ENCODE data around the gene TM4SF20.
A peak's percentile ranks its signal among the peaks of the same experiment; 100 is the strongest.

The TM4SF20 gene

GRCh38 chr2:227411990-227412350, 32.9 kb upstream of the TM4SF20 start:
- WGBS (ENCODE audit: insufficient coverage, insufficient read length) = no CpG with 5 or more reads among the region's 3 CpGs
- no peaks in the 10 kb centered on the region for H3K36me3 ChIP-seq (ENCODE audit: control insufficient read depth, insufficient read depth, low read length)
- H3K4me1 ChIP-seq (ENCODE audit: control insufficient read depth, insufficient read depth, low read length) = peaks cover 1% of the 10 kb centered on the region; the same call in 1 of the 2 replicates
- H3K4me3 ChIP-seq (ENCODE audit: low read length) = no peak overlapping the region
- no peak for DNase-seq (ENCODE audit: low read depth, low spot score)
- no peak overlapping the region for H3K27ac ChIP-seq (ENCODE audit: low read length)
- no peaks in the 10 kb centered on the region for H3K27me3 ChIP-seq (ENCODE audit: control insufficient read depth, insufficient read depth, low read length)
- no peaks in the 10 kb centered on the region for H3K9me3 ChIP-seq (ENCODE audit: control insufficient read depth, insufficient read depth, low read length)

- Histone ChIP-seq H3K36me3 (ENCODE audit: control insufficient read depth, insufficient read depth, low read length) (no peaks in the 10 kb centered on the region), H3K27ac (ENCODE audit: low read length) (no peak overlapping the region), H3K4me1 (ENCODE audit: control insufficient read depth, insufficient read depth, low read length) (peaks cover 1% of the 10 kb centered on the region; the same call in 1 of the 2 replicates), H3K4me3 (ENCODE audit: low read length) (no peak overlapping the region), H3K9me3 (ENCODE audit: control insufficient read depth, insufficient read depth, low read length) (no peaks in the 10 kb centered on the region), H3K27me3 (ENCODE audit: control insufficient read depth, insufficient read depth, low read length) (no peaks in the 10 kb centered on the region)
- no CpG with 5 or more reads among the region's 9 CpGs for WGBS (ENCODE audit: insufficient coverage, insufficient read length)
- DNase-seq (ENCODE audit: low read depth, low spot score) = no peak
These were observed 32.3 kb upstream of the TM4SF20 start for GRCh38 chr2:227411320-227411989.

DNA sequence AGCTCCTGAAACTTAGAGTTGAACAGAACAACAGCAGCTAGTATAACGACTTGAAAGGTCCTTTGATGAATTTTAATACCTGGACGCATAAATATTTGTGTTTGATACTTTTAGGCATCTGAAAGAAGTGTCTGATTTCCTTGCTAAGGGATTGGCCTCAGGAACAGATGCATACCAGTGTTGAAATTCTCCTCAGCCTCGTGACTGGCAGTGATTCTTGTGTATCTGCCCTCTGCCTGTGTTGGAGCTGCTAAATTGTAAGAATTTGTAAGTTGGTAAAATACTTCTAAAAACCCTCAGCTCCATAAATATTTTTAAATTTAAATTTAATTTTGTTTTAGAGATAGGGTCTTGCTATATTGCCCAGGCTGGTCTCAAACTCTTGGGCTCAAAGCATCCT, 31.1 kb upstream of the TM4SF20 start:
- H3K4me3 ChIP-seq (ENCODE audit: low read length) = no peak overlapping the region
- no peaks in the 10 kb centered on the region for H3K27me3 ChIP-seq (ENCODE audit: control insufficient read depth, insufficient read depth, low read length)
- no peaks in the 10 kb centered on the region for H3K4me1 ChIP-seq (ENCODE audit: control insufficient read depth, insufficient read depth, low read length)
- no peak for DNase-seq (ENCODE audit: low read depth, low spot score)
- H3K36me3 ChIP-seq (ENCODE audit: control insufficient read depth, insufficient read depth, low read length) = no peaks in the 10 kb centered on the region
- H3K9me3 ChIP-seq (ENCODE audit: control insufficient read depth, insufficient read depth, low read length) = no peaks in the 10 kb centered on the region
- WGBS (ENCODE audit: insufficient coverage, insufficient read length) = no CpG with 5 or more reads among the region's 3 CpGs
- no peak overlapping the region for H3K27ac ChIP-seq (ENCODE audit: low read length)

DNA sequence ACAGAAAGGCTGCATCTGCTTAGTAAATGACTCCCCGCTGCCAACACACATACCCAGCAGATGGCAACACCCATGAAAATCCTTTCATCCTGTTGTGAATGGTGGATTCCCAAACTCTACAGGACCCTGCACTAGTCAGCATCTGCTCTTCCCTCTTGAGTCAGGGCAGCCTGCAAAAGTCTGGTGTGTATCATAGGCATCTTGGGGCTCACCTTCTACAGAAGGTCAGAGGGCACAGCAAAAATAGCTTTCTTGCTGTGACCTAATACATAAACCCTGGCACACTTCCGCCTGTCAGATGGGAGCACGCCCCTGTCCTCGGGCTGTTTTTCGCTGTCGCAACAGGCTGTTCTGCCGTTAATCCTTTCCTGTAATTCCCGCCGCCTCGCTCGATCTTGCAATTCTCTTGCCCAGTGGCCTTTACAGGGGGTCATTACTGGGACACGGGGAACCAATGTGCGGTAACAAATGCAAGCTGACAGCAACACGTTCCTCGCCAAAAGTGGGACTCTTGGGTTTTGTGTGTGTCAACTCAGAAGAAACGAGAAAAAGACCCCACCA, 28.6 kb upstream of the TM4SF20 start:
- H3K27ac ChIP-seq (ENCODE audit: low read length) = no peak overlapping the region
- H3K4me1 ChIP-seq (ENCODE audit: control insufficient read depth, insufficient read depth, low read length) = no peaks in the 10 kb centered on the region
- no peaks in the 10 kb centered on the region for H3K9me3 ChIP-seq (ENCODE audit: control insufficient read depth, insufficient read depth, low read length)
- WGBS (ENCODE audit: insufficient coverage, insufficient read length) = no CpG with 5 or more reads among the region's 16 CpGs
- no peaks in the 10 kb centered on the region for H3K36me3 ChIP-seq (ENCODE audit: control insufficient read depth, insufficient read depth, low read length)
- no peak overlapping the region for H3K4me3 ChIP-seq (ENCODE audit: low read length)
- DNase-seq (ENCODE audit: low read depth, low spot score) = no peak
- no peaks in the 10 kb centered on the region for H3K27me3 ChIP-seq (ENCODE audit: control insufficient read depth, insufficient read depth, low read length)

GRCh38 chr2:227406177-227407031, 27.3 kb upstream of the TM4SF20 start:
- DNase-seq (ENCODE audit: low read depth, low spot score) = peak; percentile 64
- Histone ChIP-seq H3K27ac (ENCODE audit: low read length) (no peak overlapping the region), H3K27me3 (ENCODE audit: control insufficient read depth, insufficient read depth, low read length) (no peaks in the 10 kb centered on the region), H3K4me1 (ENCODE audit: control insufficient read depth, insufficient read depth, low read length) (no peaks in the 10 kb centered on the region), H3K36me3 (ENCODE audit: control insufficient read depth, insufficient read depth, low read length) (no peaks in the 10 kb centered on the region), H3K9me3 (ENCODE audit: control insufficient read depth, insufficient read depth, low read length) (no peaks in the 10 kb centered on the region), H3K4me3 (ENCODE audit: low read length) (no peak overlapping the region)
- WGBS (ENCODE audit: insufficient coverage, insufficient read length) = no CpG with 5 or more reads among the region's 7 CpGs

- WGBS (ENCODE audit: insufficient coverage, insufficient read length) = no CpG with 5 or more reads among the region's 4 CpGs
- DNase-seq (ENCODE audit: low read depth, low spot score) = no peak
These were observed 25.6 kb upstream of the TM4SF20 start for GRCh38 chr2:227404585-227405271.

GRCh38 chr2:227402959-227403358, 23.9 kb upstream of the TM4SF20 start:
- H3K4me1 ChIP-seq (ENCODE audit: control insufficient read depth, insufficient read depth, low read length) = no peaks in the 10 kb centered on the region
- H3K27me3 ChIP-seq (ENCODE audit: control insufficient read depth, insufficient read depth, low read length) = no peaks in the 10 kb centered on the region
- H3K9me3 ChIP-seq (ENCODE audit: control insufficient read depth, insufficient read depth, low read length) = no peaks in the 10 kb centered on the region
- no CpG with 5 or more reads among the region's 4 CpGs for WGBS (ENCODE audit: insufficient coverage, insufficient read length)
- H3K27ac ChIP-seq (ENCODE audit: low read length) = no peak overlapping the region
- no peak for DNase-seq (ENCODE audit: low read depth, low spot score)
- H3K4me3 ChIP-seq (ENCODE audit: low read length) = no peak overlapping the region
- H3K36me3 ChIP-seq (ENCODE audit: control insufficient read depth, insufficient read depth, low read length) = no peaks in the 10 kb centered on the region

More at GRCh38 chr2:227404585-227405271, 25.6 kb upstream of the TM4SF20 start:
- Histone ChIP-seq H3K36me3 (ENCODE audit: control insufficient read depth, insufficient read depth, low read length) (no peaks in the 10 kb centered on the region), H3K4me3 (ENCODE audit: low read length) (no peak overlapping the region), H3K4me1 (ENCODE audit: control insufficient read depth, insufficient read depth, low read length) (no peaks in the 10 kb centered on the region), H3K27me3 (ENCODE audit: control insufficient read depth, insufficient read depth, low read length) (no peaks in the 10 kb centered on the region), H3K27ac (ENCODE audit: low read length) (no peak overlapping the region), H3K9me3 (ENCODE audit: control insufficient read depth, insufficient read depth, low read length) (no peaks in the 10 kb centered on the region)

- Histone ChIP-seq H3K27ac (ENCODE audit: low read length) (no peak overlapping the region), H3K9me3 (ENCODE audit: control insufficient read depth, insufficient read depth, low read length) (no peaks in the 10 kb centered on the region), H3K36me3 (ENCODE audit: control insufficient read depth, insufficient read depth, low read length) (no peaks in the 10 kb centered on the region), H3K4me3 (ENCODE audit: low read length) (no peak overlapping the region), H3K4me1 (ENCODE audit: control insufficient read depth, insufficient read depth, low read length) (no peaks in the 10 kb centered on the region), H3K27me3 (ENCODE audit: control insufficient read depth, insufficient read depth, low read length) (no peaks in the 10 kb centered on the region)
- DNase-seq (ENCODE audit: low read depth, low spot score) = no peak
These were observed 23.2 kb upstream of the TM4SF20 start for GRCh38 chr2:227402321-227402720.

GRCh38 chr2:227401550-227401949, 22.4 kb upstream of the TM4SF20 start:
- no CpG with 5 or more reads among the region's 2 CpGs for WGBS (ENCODE audit: insufficient coverage, insufficient read length)

More at GRCh38 chr2:227401550-227401949, 22.4 kb upstream of the TM4SF20 start:
- H3K27me3 ChIP-seq (ENCODE audit: control insufficient read depth, insufficient read depth, low read length) = no peaks in the 10 kb centered on the region
- H3K27ac ChIP-seq (ENCODE audit: low read length) = no peak overlapping the region
- no peak for DNase-seq (ENCODE audit: low read depth, low spot score)
- H3K9me3 ChIP-seq (ENCODE audit: control insufficient read depth, insufficient read depth, low read length) = no peaks in the 10 kb centered on the region
- no peaks in the 10 kb centered on the region for H3K4me1 ChIP-seq (ENCODE audit: control insufficient read depth, insufficient read depth, low read length)
- no peaks in the 10 kb centered on the region for H3K36me3 ChIP-seq (ENCODE audit: control insufficient read depth, insufficient read depth, low read length)
- H3K4me3 ChIP-seq (ENCODE audit: low read length) = no peak overlapping the region
